COR-L47 (cell line): ENCODE measurements around the gene ORC3.
"Not testable (repeated sequence)": the region's sequence is repeated elsewhere in the genome, so short reads cannot be mapped to it uniquely, and the experiment has no call there.

Source experiments
- DNase-seq: peaks from one replicate; lab custom pipeline; 2025; lab: John Stamatoyannopoulos, UW

ORC3 gene

DNA sequence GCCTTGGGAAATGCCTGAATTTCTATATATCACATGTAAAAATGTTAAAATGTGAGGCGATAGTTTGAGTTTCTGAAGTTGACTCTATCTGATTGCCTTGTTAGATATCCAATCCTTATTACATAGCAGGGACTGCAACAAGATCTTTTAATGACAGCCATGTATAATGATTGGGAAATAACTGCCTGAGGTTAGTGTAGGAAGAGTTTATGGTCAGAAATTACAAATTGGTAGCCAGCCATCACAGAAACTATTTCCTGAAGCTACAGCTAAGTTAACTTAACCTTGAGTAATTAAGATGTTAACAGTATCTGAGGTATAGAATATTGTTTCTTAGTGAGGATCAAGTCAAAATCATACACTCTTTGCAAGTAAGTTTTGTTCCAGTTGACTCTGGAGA lies 71.1 kb downstream of the ORC3 start:
- DNase-seq = no peak

DNA sequence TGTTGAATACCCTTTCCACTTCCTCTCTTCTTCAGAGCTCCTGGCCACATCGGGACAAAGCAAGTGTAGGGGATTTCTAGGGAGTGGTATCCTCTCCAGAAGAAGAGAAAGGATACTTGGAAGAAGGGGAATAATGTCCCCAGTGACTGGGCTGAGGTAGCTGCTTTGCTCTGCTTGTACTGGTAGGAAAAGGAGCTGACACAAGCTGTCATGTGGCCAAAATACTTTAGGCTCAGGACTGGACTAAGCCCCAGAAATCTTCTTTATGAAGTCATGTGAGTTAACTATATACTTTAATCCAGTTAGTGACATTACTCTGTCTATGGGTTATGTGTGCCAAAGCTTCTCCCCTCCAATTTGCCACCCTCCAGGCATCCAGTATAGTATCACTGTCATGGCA lies 71.6 kb downstream of the ORC3 start:
- no peak for DNase-seq

DNA sequence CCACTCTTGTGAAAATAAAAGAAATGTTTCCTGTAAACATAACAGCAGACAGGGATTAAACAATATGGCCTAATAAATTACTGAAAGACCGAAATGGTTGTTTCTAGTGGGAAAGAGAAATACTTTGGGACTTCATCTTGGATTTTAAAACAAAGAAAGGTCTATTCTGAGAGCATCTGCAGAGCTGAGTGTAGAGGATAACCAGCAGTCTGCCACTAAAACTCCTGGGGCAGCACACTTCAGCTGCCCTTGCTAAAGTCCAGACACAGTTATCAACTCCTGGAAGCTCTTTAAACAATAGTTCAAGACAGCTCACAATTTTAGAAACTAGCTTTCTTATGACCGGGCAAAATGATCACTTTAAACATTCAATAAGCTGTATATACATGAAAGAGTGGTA lies 73.5 kb downstream of the ORC3 start:
- DNase-seq = no peak

DNA sequence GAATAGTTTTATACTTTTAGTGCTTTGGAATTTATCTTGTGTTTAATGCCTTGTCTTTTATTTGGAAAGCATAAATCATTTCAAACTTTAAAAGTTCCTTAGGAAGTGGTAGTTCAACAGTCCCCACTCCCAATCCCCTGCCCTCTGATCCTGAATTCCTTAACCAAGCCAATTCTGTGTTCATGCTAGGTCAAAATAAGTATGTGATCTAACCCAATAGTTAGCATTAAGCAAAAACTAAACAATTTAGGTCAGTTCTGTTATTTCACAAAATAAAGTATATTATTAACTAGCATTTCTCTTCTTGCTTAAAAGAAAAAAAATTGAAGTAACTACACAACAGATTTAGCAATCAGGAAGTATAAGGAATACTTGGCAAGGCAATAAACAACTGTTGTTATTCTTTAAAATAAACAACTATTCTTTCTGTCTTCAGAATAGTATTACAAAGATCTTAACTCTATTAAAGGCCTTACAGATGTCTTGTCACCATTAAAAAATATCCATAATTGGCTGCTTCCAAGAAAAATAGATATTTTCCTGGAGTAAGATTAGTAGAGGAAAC lies 75.1 kb downstream of the ORC3 start:
- DNase-seq = no peak

DNA sequence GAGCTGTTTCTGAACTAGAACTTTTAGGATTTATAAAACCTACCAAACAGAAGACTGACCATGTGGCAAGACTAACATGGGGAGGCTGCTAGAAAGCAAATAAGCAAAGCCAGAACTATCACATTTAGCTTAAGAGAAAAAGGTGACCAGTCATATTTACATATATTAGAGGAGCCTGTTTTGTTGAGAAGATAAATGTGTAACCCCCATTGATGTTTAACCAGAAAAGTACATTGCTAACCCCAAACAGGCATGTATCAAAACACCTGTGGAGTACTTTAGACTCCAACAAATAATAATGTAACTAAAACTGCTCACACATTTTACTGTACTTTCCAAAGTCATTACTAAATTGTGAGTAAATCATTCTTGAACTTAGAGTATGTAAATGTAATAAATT lies 77.1 kb downstream of the ORC3 start:
- DNase-seq = no peak

GRCh38 chr6:87668013-87668412 lies 78.1 kb downstream of the ORC3 start:
- no peak for DNase-seq

DNA sequence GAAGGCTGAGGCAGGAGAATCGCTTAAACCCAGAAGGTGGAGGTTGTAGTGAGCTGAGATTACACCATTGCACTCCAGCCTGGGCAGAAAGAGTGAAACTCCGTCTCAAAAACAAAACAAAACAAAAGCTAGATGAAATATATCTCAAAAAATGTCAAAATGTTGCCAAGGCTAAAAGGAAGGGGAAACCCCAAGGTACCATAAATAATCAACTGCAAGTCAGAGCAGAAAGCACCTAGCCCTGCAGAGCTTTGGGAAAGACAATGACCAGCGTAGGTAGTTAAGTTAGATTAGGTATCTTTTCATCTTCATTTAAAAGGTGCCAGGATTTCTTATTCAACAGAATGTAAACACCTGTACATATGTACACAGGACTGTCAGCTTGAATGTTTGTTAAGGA lies 79.1 kb downstream of the ORC3 start:
- no peak for DNase-seq

DNA sequence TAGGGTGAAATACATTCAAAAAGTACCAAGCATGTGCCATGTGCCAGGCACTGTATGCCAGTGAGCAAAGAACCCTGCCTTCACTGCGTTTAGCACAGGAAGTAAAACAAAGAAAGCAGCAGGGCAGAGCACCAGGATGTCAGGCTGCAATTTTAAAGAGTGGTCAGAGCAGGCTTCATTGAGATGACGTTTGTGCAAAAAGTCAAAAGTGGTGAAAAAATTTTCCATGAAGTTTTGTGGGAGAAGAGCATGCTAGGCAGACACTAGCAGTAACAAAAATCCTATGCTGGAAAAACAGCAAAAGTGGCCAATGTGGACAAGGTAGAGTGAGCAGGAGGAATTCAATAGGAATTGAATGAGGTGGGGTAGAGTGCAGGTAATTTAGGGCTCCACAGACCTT lies 80.8 kb downstream of the ORC3 start:
- no peak for DNase-seq

DNA sequence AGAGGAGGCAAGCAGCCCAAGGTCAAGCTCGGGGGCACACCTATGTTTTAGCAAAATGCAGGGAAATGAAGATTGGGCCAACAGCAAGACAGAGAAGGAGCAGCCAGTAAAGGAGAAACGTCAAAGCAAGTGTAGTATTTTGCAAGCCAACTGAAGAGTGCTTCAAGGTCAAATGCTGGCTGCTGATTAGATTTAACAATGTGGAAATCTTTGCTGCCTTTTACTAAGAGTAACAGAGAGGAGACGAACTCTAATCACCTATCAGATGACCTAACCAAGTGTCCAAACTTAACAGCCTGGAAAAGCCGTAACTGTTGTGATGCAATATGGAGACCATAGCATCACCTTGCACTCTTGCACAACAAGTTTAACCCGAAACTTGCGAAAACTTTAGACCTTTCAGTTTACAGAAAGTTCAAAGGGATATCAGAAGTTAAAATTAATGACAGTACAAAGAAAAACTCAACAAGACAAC lies 81.7 kb downstream of the ORC3 start:
- DNase-seq = no peak

- no peak for DNase-seq
These were observed 82.7 kb downstream of the ORC3 start for GRCh38 chr6:87672641-87673040.

GRCh38 chr6:87673237-87673636 lies 83.3 kb downstream of the ORC3 start:
- DNase-seq = no peak

GRCh38 chr6:87674290-87674689 lies 84.4 kb downstream of the ORC3 start:
- DNase-seq = no peak

DNA sequence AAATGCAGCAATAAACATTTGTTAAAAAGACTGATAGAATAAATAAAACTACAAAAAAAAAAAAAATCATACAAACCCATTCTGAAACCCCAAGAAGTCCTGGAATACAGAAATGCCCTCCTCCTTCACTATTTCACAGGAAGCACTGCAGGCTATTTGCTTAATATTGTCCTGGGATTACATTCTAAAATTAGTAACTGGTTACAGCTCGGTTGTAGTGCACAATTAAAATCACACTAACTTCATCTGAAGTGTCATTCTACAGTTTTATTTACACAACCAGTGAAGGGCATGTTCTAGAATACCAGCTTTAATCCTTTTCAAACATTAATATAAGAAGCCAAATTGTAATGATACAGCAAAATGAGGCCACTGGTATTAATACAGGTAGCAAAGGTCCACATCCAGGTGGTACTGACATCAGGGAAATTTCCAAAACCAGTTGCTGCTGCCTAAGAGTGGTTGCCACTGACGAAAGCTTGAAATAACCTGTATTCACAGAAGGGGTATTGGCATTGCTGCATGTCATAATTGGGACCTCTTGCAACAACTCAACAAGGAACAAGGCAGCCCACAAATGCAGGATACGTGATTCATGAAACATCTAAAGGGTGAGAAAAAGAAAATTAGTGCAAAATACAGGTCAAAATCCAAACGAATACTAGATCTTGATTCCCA lies 85.2 kb downstream of the ORC3 start:
- no peak for DNase-seq

DNA sequence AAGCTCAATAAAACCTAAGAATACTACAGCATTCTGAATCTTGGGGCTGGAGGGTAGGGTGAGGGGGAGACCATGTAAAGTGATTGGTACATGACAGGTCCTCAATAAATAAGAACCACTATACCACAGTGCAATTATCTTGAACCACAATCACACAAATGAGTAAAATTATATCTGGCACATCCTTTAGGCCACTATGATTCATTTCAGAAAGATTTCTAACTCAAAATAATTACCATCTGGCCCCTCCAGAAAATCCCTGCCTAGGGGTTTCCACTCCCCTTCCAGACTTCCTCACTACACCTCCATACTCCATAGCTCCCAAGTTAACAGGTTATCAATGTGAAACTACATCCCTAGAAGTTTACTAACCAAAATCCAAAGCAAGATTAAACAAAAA lies 92.4 kb downstream of the ORC3 start:
- no peak for DNase-seq

DNA sequence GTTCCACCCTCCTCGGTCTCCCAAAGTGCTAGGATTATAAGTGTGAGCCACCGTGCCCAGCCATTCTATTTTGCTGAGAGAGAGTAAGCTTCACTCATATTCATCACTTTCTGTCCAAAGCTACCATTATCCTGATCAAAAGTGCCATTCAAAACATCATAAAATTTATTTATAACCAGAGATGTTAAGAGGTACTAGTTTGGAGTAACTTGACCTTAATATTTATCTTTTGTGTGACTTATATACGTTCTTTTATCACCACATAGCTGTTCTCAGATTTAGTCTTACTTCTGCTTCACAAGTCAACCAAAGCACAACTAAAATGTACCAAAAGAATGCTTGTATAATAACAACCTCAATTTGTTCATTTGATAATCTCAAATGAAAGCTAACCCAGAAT lies 94.0 kb downstream of the ORC3 start:
- no peak for DNase-seq

- no peak for DNase-seq
These were observed 95.1 kb downstream of the ORC3 start for GRCh38 chr6:87684895-87685654.

DNA sequence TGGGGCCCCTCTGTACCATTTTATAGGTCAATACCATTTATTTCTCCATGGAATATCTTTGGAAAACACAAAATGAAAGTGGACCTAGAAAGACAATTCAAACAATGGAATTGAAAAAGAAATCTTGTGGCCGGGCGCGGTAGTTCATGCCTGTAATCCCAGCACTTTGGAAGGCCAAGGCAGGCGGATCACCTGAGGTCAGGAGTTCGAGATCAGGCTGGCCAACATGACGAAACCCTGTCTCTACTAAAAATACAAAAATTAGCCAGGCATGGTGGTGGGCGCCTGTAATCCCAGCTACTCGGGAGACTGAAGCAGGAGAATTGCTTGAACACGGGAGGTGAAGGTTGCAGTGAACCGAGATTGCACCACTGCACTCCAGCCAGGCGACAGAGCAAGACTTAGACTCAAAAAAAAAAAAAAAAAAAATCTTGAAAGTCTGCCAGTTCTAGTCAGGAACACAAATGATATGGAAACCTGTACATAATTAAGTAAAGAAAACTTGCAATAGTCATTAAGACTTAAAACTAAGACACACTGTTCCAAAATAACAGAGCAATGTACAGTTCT lies 96.8 kb downstream of the ORC3 start:
- not testable (repeated sequence) for DNase-seq

- DNase-seq = no peak
These were observed 97.4 kb downstream of the ORC3 start for GRCh38 chr6:87687296-87687695.

- not testable (repeated sequence) for DNase-seq
These were observed 98.0 kb downstream of the ORC3 start for GRCh38 chr6:87687893-87688292.

DNA sequence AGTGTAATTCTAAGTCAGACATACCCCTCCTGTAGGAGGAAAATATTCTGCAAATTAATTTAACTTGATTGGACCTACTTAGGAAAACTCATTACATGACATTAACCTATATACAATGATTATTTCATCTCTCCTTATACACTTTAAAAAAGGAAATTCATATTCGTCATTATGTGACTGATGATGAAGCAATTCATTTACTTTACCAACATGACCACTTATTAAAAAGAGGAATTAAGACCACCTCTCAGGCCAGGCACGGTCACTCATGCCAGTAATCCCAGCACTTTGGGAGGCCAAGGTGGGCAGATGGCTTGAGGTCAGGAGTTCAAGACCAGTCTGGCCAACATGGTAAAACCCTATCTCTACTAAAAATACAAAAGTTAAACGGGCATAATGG lies 100.5 kb downstream of the ORC3 start:
- no peak for DNase-seq

DNA sequence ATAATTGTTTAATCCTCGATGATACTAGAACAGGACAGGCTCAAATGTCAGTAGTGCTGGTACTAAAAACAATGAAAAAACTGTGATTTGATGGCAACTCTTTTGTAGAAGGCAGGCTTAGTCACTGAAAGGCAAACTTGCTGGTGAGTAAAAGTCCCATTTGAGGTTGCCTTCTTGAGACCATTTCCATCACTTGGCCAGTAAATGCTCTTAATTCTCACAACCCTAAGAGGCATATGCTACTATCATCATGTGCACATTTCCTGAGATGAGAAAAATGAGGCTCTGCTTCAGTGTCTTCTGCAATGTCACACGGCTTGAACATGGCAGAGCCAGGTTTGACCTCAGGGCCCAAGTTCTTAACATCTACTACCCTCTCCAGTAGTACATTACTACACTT lies 102.2 kb downstream of the ORC3 start:
- no peak for DNase-seq

DNA sequence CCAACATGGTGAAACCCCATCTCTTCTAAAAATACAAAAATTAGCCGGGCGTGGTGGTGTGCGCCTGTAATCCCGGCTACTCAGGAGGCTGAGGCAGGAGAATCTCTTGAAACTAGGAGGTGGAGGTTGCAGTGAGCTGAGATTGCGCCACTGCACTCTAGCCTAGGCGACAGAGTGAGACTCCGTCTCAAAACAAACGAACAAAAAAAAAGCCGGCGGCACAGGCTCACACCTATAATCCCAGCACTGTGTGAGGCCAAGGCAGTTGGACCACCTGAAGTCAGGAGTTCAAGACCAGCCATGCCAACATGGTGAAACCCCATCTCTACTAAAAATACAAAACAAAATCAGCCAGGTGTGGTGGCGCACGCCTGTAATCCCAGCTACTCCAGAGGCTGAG lies 106.9 kb downstream of the ORC3 start:
- DNase-seq = not testable (repeated sequence)
